GM18498 (cell line): ENCODE measurements around the gene PRR16.

ENCODE experiments used
- ATAC-seq: cut with Tn5 transposase; IDR thresholded peaks from one replicate; pipeline ENCODE4 v1.9.1; 2021; ENCODE audit warnings: mild to moderate bottlenecking, moderate library complexity; ENCODE audit not compliant: unreplicated experiment

The PRR16 gene

GRCh38 chr5:120512791-120513650 is 48.9 kb downstream of the PRR16 start:
- no peak for ATAC-seq

- no peak for ATAC-seq
These were observed 52.7 kb downstream of the PRR16 start for GRCh38 chr5:120516805-120517204.

DNA sequence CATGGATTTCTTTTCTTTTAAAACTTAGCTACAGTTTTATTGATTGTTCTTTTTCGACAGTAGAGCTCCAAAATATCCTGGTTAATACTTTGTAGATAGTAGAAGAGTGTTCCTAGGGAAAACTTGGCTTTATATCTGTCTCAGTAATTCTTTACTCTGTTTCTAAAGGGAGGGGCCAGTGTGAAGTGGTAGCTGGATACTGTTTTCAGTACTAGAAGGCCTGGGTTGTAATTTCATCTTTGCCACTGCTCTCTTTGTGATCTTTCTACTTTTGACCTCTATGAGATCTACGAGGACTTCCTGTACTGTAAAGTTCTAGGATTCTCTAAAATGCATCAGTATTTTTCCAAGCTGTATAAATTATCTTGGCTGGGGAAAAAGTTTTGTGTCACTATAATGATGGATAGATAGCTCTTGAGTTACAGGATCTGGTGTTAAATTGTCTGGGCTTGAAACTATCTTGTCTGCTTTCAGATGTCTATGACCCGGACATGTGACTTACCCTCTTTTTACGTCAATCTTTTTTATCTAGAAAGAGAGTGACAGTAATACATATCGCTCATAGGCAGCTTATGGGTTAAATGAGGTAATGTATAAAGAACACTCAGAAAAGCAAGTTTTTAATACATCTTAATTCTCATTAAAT is 53.6 kb downstream of the PRR16 start:
- ATAC-seq = no peak

- no peak for ATAC-seq
These were observed 54.5 kb downstream of the PRR16 start for GRCh38 chr5:120518581-120518980.

- no peak for ATAC-seq
These were observed 63.2 kb downstream of the PRR16 start for GRCh38 chr5:120527251-120527650.

- ATAC-seq = no peak
These were observed 64.5 kb downstream of the PRR16 start for GRCh38 chr5:120528609-120529008.

DNA sequence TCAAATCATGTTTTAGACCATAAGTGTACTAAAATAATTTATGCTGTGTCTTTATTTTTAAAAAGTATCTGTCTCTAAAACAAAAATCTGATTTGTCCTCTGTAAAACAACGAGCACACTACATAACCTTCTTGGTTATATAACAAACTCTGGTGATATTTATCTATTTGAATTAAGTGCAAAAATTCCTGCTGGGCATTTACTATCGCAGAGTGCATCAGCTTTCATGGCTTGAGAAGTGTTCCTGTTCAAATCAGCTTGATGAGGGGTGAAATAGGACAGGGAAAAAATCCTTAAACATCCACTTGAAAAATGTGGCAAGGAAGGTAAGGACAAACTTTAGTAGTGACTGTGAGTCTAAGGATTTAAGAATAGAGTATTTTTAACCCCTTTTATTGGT is 65.3 kb downstream of the PRR16 start:
- ATAC-seq = no peak

- ATAC-seq = no peak
These were observed 67.1 kb downstream of the PRR16 start for GRCh38 chr5:120531215-120531614.

GRCh38 chr5:120532835-120533234 is 68.7 kb downstream of the PRR16 start:
- no peak for ATAC-seq

DNA sequence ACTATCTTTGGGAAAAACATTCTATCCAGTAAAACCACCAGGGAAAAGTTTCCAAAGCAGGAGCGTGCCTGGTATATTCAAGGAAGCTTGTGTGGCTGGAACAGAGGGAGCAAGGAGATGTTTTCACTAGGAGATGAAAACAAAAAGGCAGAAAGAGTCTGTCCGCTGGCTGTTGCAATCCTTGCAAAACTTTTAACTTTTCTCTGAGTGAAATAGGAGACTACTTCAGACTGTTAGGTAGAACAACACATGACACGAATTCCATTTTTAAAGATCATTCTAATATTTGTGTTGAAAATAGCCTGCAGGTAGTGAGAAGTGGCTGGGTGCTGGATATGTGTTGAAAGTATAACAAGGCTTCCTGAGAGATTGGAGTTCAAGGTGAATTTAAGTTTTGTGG is 69.5 kb downstream of the PRR16 start:
- no peak for ATAC-seq

GRCh38 chr5:120535900-120536299 is 71.8 kb downstream of the PRR16 start:
- ATAC-seq = no peak

- ATAC-seq = no peak
These were observed 74.0 kb downstream of the PRR16 start for GRCh38 chr5:120538149-120538548.

GRCh38 chr5:120538644-120539043 is 74.5 kb downstream of the PRR16 start:
- no peak for ATAC-seq

- no peak for ATAC-seq
These were observed 75.4 kb downstream of the PRR16 start for GRCh38 chr5:120539471-120539870.

DNA sequence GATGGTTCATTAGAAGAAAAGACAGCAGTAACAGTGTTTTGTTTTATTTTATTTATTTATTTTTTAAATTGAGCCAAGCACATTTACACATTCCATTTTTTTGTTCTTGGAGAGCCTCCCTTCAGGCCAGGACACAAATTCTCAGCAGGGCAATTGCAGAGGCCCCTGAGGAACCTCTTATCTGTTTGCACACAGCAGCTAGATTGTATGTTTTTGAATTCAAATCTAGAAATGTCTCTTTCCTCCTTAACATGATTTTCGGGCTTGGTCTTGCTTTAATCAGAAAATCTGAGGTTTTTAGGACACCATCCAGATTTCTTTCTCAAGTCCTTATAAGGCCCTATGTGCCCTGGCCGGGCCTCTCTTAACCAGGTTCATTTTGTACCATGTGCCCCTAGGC is 76.0 kb downstream of the PRR16 start:
- no peak for ATAC-seq

GRCh38 chr5:120544043-120544442 is 79.9 kb downstream of the PRR16 start:
- no peak for ATAC-seq

GRCh38 chr5:120545007-120545406 is 80.9 kb downstream of the PRR16 start:
- no peak for ATAC-seq

DNA sequence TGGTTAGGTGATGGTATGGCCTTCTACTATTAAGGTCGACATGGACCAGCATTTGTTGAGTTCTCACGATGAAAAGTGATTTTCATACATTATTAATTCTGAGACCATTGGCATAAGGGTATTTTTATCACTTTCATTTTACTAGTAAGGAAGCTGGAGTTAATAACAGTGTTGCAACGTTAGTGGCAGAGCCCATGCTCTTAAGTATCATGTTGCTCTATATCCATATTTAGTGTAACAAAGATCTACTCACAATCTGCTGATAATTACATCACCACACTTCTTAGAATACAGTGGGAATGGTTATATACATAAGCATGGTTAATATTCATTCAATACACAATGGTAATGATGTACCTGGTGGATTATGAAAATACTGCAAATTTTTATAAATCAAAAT is 81.9 kb downstream of the PRR16 start:
- no peak for ATAC-seq

DNA sequence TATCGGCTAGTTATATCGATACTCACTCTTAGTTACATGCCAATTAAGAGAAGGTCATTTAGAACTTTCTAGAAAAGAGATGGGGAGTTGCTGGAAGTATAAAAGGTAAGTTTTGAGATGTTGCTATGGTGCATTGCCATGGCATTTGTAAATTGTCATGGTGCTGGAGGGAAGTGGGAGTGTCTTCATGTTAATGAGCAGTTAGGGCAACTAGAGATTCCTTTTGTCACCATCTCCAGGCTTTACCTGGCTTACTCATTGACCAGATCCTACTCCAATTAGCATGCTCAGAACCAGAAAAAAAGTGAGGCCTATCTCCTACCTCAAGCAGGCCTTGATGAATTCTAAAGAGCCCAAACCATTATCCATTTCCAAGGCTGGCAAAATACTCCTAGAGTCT is 82.8 kb downstream of the PRR16 start:
- ATAC-seq = no peak

DNA sequence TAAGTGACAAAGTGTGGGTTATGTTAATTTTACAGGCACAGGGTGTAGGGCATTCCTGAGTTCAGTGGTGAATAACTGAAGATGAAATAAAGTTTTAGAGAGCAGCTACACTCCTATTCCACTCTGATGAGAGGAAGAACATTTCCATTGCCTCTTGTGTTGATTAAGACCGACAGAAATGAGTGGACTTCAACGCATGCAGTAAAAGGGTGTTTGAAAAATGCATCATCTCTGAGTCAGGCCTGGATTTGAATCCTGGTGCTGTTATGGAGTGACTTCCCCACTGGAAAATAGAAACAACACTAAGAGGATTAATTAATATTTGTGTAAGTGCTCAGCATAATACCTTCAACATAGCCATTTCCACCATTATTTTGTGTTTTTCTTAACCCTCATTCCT is 86.3 kb downstream of the PRR16 start:
- ATAC-seq = no peak

- no peak for ATAC-seq
These were observed 88.5 kb downstream of the PRR16 start for GRCh38 chr5:120552638-120553037.

DNA sequence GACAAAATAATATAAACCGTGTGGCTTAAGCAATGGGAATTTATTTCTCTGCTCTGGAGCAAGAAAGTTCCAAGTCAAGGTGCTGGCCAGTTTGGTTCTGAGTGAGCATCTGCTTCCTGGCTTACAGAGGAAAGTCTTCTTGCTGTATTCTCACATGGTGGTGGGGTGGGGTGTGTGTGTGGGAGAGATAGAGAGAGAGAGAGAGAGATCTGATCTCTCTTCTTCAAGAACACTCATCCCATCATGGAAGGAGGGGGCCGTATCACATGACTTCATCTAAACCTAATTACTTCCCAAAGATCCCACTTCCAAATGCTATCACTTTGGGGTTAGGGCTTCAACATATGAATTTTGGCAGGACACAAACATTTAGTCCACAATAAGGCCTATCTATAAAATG is 91.2 kb downstream of the PRR16 start:
- no peak for ATAC-seq
